Muscle of leg (tissue), 11 donors: ENCODE measurements around the gene IL16. TPM values are rescaled to one million over a fixed set of nuclear protein-coding genes. Genes with fewer than 3 reads are reported as not detected.
A peak's percentile ranks its signal among the peaks of the same experiment; 100 is the strongest.

Experiments
- DNase-seq: peaks from one replicate; pipeline ENCODE4 v3.0.0; 2013
- H3K27ac ChIP-seq: one replicate; pipeline ENCODE4 v1.5.1; 2013; ENCODE audit warnings: mild to moderate bottlenecking, low read length, control low read depth
- H3K27me3 ChIP-seq: one replicate; pipeline ENCODE4 v1.6.1; 2013; ENCODE audit warnings: low read length; ENCODE audit not compliant: control insufficient read depth, insufficient read depth
- H3K36me3 ChIP-seq: one replicate; pipeline ENCODE4 v1.6.1; 2013; ENCODE audit warnings: low read length; ENCODE audit not compliant: control insufficient read depth, insufficient read depth
- H3K4me1 ChIP-seq: one replicate; pipeline ENCODE4 v1.6.1; 2013; ENCODE audit warnings: low read length; ENCODE audit not compliant: control insufficient read depth, insufficient read depth
- H3K4me3 ChIP-seq: one replicate; pipeline ENCODE4 v1.5.1; 2013; ENCODE audit warnings: low read length, control low read depth
- H3K9me3 ChIP-seq: replicated peaks from 2 replicates; pipeline ENCODE4 v1.6.1; 2013; ENCODE audit warnings: low read depth, low read length; ENCODE audit not compliant: control insufficient read depth
- WGBS: methylation state at CpG from one replicate; pipeline ENCODE4 v1.1.5; 2013; ENCODE audit warnings: missing lambda C conversion rate; ENCODE audit not compliant: insufficient coverage; 5-methylcytosine and 5-hydroxymethylcytosine counted together
- polyA plus RNA-seq, 8 donors: library from polyadenylated mRNA; unstranded; fragments of 120-200 nt; gene quantifications; one replicate each; pipeline versions ENCODE4 v1.2.1 to v1.2.3, GENCODE V29; 2013; ENCODE audit warnings: inconsistent platforms in 1 of 8, low replicate concordance in 1 of 8; ENCODE audit not compliant: insufficient read length in 8 of 8, insufficient read depth in 1 of 8
- total RNA-seq: library from RNA; stranded (reverse); fragments of 120-200 nt; gene quantifications from one replicate; pipeline ENCODE4 v1.2.4, GENCODE V29; 2013

The IL16 gene
- total and polyA plus RNA-seq, 9 donors, result 3.9 to 8.9 (median 7.3) TPM

- 42% methylated on average over 6 of the region's 8 CpGs for WGBS
- Histone ChIP-seq H3K4me1 (peaks cover 13% of the 10 kb centered on the region), H3K4me3 (no peak overlapping the region), H3K9me3 (peaks cover 10% of the 10 kb centered on the region), H3K36me3 (no peaks in the 10 kb centered on the region), H3K27me3 (no peaks in the 10 kb centered on the region), H3K27ac (no peak overlapping the region)
- peak; percentile 77 for DNase-seq
These were observed 84.2 kb downstream of the IL16 start for GRCh38 chr15:81280696-81281455.

DNA sequence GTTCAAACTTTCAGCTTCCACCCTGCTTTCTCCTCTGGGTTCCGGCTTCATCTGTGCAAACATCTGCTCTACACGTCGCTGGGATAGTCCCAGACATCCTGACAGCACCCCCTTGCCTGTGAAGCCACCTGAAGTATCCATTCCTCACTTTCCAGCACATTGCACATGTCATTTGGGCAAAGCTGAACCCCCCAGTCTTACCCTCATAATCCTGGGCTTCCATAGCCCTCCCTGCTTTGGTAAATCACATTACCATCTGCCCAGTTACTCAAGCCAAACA, 84.7 kb downstream of the IL16 start:
- H3K4me3 ChIP-seq, result no peak overlapping the region
- no peaks in the 10 kb centered on the region for H3K36me3 ChIP-seq
- no peaks in the 10 kb centered on the region for H3K27me3 ChIP-seq
- H3K4me1 ChIP-seq, result peaks cover 13% of the 10 kb centered on the region
- H3K9me3 ChIP-seq, result peaks cover 10% of the 10 kb centered on the region
- H3K27ac ChIP-seq, result no peak overlapping the region
- DNase-seq, result no peak
- WGBS, result 38% methylated on average over 3 of the region's 3 CpGs

DNA sequence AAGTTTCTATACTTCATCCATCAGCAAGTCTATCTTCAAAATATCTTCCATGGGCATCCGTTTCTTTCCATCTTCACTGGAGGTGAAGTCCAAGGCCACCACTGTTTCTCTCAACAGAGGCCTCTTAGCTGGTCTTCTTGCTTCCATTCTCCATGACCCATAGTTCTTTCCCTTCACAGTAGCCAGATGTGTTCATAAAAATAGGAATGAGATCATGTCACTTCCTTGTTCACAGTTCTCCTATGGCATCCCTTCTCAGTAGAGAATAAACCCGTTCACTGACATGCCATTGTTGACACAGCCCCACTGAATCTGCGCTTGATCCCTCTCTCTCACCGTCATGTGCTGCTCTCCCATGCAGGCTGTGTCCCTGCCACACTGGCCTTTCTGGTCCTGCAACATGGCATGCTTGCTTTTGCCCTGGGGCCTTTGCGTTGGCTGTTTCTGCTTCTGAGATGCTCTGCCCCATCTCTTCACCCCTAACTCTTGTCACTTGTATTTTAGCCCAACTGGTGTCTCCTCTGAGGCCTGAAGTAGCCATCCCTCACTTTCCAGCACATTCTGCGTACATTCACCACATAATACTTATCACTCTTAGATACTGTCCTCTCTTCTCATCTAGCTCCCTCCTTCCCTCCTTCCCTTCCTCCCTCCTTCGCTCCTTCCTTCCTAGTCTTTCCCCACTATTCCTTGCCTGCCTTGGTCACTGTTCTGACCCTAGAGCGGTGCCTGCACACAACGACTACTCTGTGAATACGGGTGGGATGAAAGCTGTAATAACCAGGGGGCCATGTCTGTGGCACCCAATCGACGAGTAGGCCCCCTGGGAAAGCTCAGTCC, 85.3 kb downstream of the IL16 start:
- peaks cover 13% of the 10 kb centered on the region for H3K4me1 ChIP-seq
- peaks cover 6% of the 10 kb centered on the region for H3K9me3 ChIP-seq
- no peaks in the 10 kb centered on the region for H3K27me3 ChIP-seq
- 87% methylated on average over 10 of the region's 12 CpGs for WGBS
- H3K4me3 ChIP-seq, result no peak overlapping the region
- DNase-seq, result peak; percentile 30
- no peaks in the 10 kb centered on the region for H3K36me3 ChIP-seq
- H3K27ac ChIP-seq, result no peak overlapping the region

DNA sequence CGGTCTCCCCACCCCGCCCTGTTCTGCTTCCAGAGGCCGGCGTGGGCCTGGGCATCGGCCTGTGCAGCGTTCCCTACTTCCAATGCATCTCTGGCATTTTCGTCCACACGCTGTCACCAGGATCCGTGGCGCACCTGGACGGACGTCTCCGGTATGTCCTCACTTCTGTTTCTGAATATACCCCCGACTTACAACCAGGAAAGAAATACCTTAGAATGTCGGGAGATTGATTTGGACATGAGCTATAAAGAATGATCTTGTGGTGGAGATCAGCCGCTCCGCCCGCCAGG, 85.9 kb downstream of the IL16 start:
- no peak overlapping the region for H3K27ac ChIP-seq
- H3K36me3 ChIP-seq, result no peaks in the 10 kb centered on the region
- H3K4me1 ChIP-seq, result peaks cover 13% of the 10 kb centered on the region
- WGBS, result 95% methylated on average over 17 of the region's 18 CpGs
- no peaks in the 10 kb centered on the region for H3K27me3 ChIP-seq
- DNase-seq, result no peak
- H3K4me3 ChIP-seq, result no peak overlapping the region
- H3K9me3 ChIP-seq, result peaks cover under 1% of the 10 kb centered on the region

- H3K27ac ChIP-seq, result no peak overlapping the region
- H3K9me3 ChIP-seq, result no peaks in the 10 kb centered on the region
- DNase-seq, result no peak
- H3K36me3 ChIP-seq, result no peaks in the 10 kb centered on the region
- no peak overlapping the region for H3K4me3 ChIP-seq
- H3K27me3 ChIP-seq, result no peaks in the 10 kb centered on the region
- 90% methylated on average over 3 of the region's 5 CpGs for WGBS
- peaks cover 13% of the 10 kb centered on the region for H3K4me1 ChIP-seq
These were observed 86.2 kb downstream of the IL16 start for GRCh38 chr15:81282911-81283310.

GRCh38 chr15:81284256-81285031, 87.8 kb downstream of the IL16 start:
- no peaks in the 10 kb centered on the region for H3K9me3 ChIP-seq
- no peak overlapping the region for H3K4me3 ChIP-seq
- no peaks in the 10 kb centered on the region for H3K36me3 ChIP-seq
- H3K27ac ChIP-seq, result no peak overlapping the region
- H3K4me1 ChIP-seq, result peaks cover 12% of the 10 kb centered on the region
- WGBS, result 46% methylated on average over 2 of the region's 5 CpGs
- DNase-seq, result peak; percentile 31
- no peaks in the 10 kb centered on the region for H3K27me3 ChIP-seq

GRCh38 chr15:81285461-81285860, 88.8 kb downstream of the IL16 start:
- DNase-seq, result no peak
- H3K27ac ChIP-seq, result no peak overlapping the region
- H3K4me3 ChIP-seq, result no peak overlapping the region
- H3K36me3 ChIP-seq, result no peaks in the 10 kb centered on the region
- 87% methylated on average over 5 of the region's 6 CpGs for WGBS
- no peaks in the 10 kb centered on the region for H3K9me3 ChIP-seq
- no peaks in the 10 kb centered on the region for H3K27me3 ChIP-seq
- peaks cover 6% of the 10 kb centered on the region for H3K4me1 ChIP-seq

- Histone ChIP-seq H3K4me3 (no peak overlapping the region), H3K27me3 (no peaks in the 10 kb centered on the region), H3K9me3 (no peaks in the 10 kb centered on the region), H3K27ac (no peak overlapping the region), H3K4me1 (peaks cover 2% of the 10 kb centered on the region), H3K36me3 (no peaks in the 10 kb centered on the region)
- 100% methylated on average over 1 of the region's 2 CpGs for WGBS
- DNase-seq, result no peak
These were observed 90.0 kb downstream of the IL16 start for GRCh38 chr15:81286621-81287121.

- 80% methylated on average over 1 of the region's 3 CpGs for WGBS
- Histone ChIP-seq H3K4me3 (no peak overlapping the region), H3K4me1 (peaks cover 2% of the 10 kb centered on the region), H3K9me3 (no peaks in the 10 kb centered on the region), H3K27me3 (no peaks in the 10 kb centered on the region), H3K36me3 (no peaks in the 10 kb centered on the region), H3K27ac (no peak overlapping the region)
- DNase-seq, result no peak
These were observed 91.4 kb downstream of the IL16 start for GRCh38 chr15:81288040-81288439.

DNA sequence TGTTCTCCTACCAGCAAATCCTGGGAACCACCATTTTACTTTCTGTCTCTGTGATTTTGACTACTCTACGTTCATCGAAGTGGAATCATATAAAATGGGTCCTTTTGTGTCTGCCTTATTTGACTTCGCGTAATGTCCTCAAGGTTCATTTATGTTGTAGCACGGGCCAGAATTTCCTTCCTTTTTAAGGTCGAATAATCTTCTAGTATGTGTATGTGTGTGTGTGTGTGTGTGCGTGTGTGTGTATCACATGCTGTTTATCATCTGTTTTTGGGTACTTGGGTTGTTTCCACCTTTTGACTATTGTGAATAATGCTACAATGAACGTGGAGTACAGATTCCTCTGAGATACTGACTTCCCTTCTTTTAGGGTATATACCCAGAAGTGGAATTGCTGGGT, 91.9 kb downstream of the IL16 start:
- no CpG with 5 or more reads among the region's 8 CpGs for WGBS
- no peak overlapping the region for H3K4me3 ChIP-seq
- no peaks in the 10 kb centered on the region for H3K9me3 ChIP-seq
- no peak for DNase-seq
- no peaks in the 10 kb centered on the region for H3K27me3 ChIP-seq
- peaks cover 3% of the 10 kb centered on the region for H3K4me1 ChIP-seq
- H3K27ac ChIP-seq, result no peak overlapping the region
- H3K36me3 ChIP-seq, result no peaks in the 10 kb centered on the region
